ENCODE data around the gene ZNF865.
"Not testable (repeated sequence)": the region's sequence is repeated elsewhere in the genome, so short reads cannot be mapped to it uniquely, and the experiment has no call there.

GRCh38 chr19:55583897-55584296 lies 21.6 kb upstream of the ZNF865 start:
- not testable (repeated sequence) for TF ChIP-seq SPI1 (IDR thresholded peaks at IDR 0.05; ENCODE audit: borderline replicate concordance, insufficient read depth, low read depth, low read length); ETV6 (conservative IDR thresholded peaks at IDR 0.05 in 1 of 2, IDR thresholded peaks at IDR 0.05 in 1 of 2; ENCODE audit: borderline replicate concordance in 1 of 2, low read depth in 1 of 2); GABPA (IDR thresholded peaks at IDR 0.05; ENCODE audit: low read depth); SUZ12 (IDR thresholded peaks at IDR 0.05; ENCODE audit: unreplicated experiment); POLR2A (IDR thresholded peaks at IDR 0.05; ENCODE audit: low read depth, low read length)
- TF ChIP-seq, protein P1, sequence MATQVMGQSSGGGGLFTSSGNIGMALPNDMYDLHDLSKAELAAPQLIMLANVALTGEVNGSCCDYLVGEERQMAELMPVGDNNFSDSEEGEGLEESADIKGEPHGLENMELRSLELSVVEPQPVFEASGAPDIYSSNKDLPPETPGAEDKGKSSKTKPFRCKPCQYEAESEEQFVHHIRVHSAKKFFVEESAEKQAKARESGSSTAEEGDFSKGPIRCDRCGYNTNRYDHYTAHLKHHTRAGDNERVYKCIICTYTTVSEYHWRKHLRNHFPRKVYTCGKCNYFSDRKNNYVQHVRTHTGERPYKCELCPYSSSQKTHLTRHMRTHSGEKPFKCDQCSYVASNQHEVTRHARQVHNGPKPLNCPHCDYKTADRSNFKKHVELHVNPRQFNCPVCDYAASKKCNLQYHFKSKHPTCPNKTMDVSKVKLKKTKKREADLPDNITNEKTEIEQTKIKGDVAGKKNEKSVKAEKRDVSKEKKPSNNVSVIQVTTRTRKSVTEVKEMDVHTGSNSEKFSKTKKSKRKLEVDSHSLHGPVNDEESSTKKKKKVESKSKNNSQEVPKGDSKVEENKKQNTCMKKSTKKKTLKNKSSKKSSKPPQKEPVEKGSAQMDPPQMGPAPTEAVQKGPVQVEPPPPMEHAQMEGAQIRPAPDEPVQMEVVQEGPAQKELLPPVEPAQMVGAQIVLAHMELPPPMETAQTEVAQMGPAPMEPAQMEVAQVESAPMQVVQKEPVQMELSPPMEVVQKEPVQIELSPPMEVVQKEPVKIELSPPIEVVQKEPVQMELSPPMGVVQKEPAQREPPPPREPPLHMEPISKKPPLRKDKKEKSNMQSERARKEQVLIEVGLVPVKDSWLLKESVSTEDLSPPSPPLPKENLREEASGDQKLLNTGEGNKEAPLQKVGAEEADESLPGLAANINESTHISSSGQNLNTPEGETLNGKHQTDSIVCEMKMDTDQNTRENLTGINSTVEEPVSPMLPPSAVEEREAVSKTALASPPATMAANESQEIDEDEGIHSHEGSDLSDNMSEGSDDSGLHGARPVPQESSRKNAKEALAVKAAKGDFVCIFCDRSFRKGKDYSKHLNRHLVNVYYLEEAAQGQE (IDR thresholded peaks at IDR 0.05; ENCODE audit: low read depth, low read length), result not testable (repeated sequence)
